K562 (cell line): ENCODE data around the gene SSH3. TPM values are rescaled to one million over a fixed set of nuclear protein-coding genes. Genes with fewer than 3 reads are reported as not detected.

Experiments used
- ARID1B ChIP-seq: fragments of 450-650 bp; IDR thresholded peaks from 2 replicates; pipeline ENCODE4 v1.6.1; 2016; ENCODE audit warnings: antibody characterized with exemption, mild to moderate bottlenecking, inconsistent platforms
- CBX5 ChIP-seq: IDR thresholded peaks from 2 replicates; pipeline ENCODE4 v1.6.1; 2014; ENCODE audit warnings: low read depth, borderline replicate concordance
- DMBX1 ChIP-seq: fragments of 250-450 bp; sonication (Bioruptor Pico); IDR thresholded peaks from 2 replicates; pipeline ENCODE4 v1.8.0; 2022; ENCODE audit warnings: inconsistent platforms, mild to moderate bottlenecking, moderate library complexity, borderline replicate concordance
- EZH2 ChIP-seq: IDR thresholded peaks from 2 replicates; pipeline ENCODE4 v1.6.1; 2012; ENCODE audit warnings: low read depth, mild to moderate bottlenecking, inconsistent platforms, low read length, borderline replicate concordance
- FOSL1 ChIP-seq: fragments of 200-800 bp; sonication (Bioruptor generic); conservative IDR thresholded peaks from 2 replicates; pipeline ENCODE4 v1.6.1; 2016; ENCODE audit warnings: missing genetic modification characterization, missing compliant biosample characterization
- HBP1 ChIP-seq: fragments of 450-650 bp; formaldehyde crosslinking; IDR thresholded peaks from 2 replicates; pipeline ENCODE4 v1.4.0; 2022; ENCODE audit warnings: missing genetic modification characterization
- HES1 ChIP-seq: fragments of 450-650 bp; IDR thresholded peaks from 2 replicates; pipeline ENCODE4 v1.6.1; 2016; ENCODE audit warnings: low read depth, mild to moderate bottlenecking, moderate library complexity
- HMGXB4 ChIP-seq: sonication (generic); formaldehyde crosslinking; IDR thresholded peaks from 2 replicates; pipeline ENCODE4 v1.8.1; 2023; ENCODE audit warnings: mild to moderate bottlenecking, missing genetic modification reagents
- KDM4B ChIP-seq, 2 experiments: fragments of 450-650 bp in 1 of 2; sonication (generic) in 1 of 2; IDR thresholded peaks; 2 replicates each; pipeline ENCODE4 v1.6.1; 2016 to 2017; ENCODE audit warnings: borderline replicate concordance in 2 of 2, antibody characterized with exemption in 1 of 2, low read depth in 1 of 2, mild to moderate bottlenecking in 1 of 2
- NFXL1 ChIP-seq: fragments of 450-650 bp; formaldehyde crosslinking; IDR thresholded peaks from 2 replicates; pipeline ENCODE4 v1.4.0; 2021; ENCODE audit warnings: mild to moderate bottlenecking
- RAD51 ChIP-seq: fragments of 450-650 bp; IDR thresholded peaks from 2 replicates; pipeline ENCODE4 v1.7.1; 2016; ENCODE audit warnings: low read depth, mild to moderate bottlenecking, borderline replicate concordance
- RBFOX2 ChIP-seq: fragments of 200-400 bp; formaldehyde crosslinking; IDR thresholded peaks from 2 replicates; pipeline ENCODE4 v1.6.1; 2017; ENCODE audit warnings: low read depth, mild to moderate bottlenecking, low read length, moderate library complexity
- RFX1 ChIP-seq: fragments of 450-650 bp; IDR thresholded peaks from 2 replicates; pipeline ENCODE4 v1.6.1; 2016; ENCODE audit warnings: mild to moderate bottlenecking, moderate library complexity
- RFX5 ChIP-seq: IDR thresholded peaks from 2 replicates; pipeline ENCODE4 v1.6.1; 2011; ENCODE audit warnings: low read depth, mild to moderate bottlenecking, improper control_type of control experiment, low read length
- RNF219 ChIP-seq: fragments of 250-450 bp; sonication (Bioruptor Pico); IDR thresholded peaks from 2 replicates; pipeline ENCODE4 v1.5.0; 2022; ENCODE audit warnings: mild to moderate bottlenecking
- SOX6 ChIP-seq: fragments of 450-650 bp; IDR thresholded peaks from 2 replicates; pipeline ENCODE4 v1.6.1; 2014; ENCODE audit warnings: mild to moderate bottlenecking
- TBP ChIP-seq: optimal IDR thresholded peaks from 2 replicates; pipeline ENCODE3; 2011; ENCODE audit warnings: low read depth, low read length, improper control_type of control experiment
- XRCC5 ChIP-seq: fragments of 200-400 bp; formaldehyde crosslinking; IDR thresholded peaks from 2 replicates; pipeline ENCODE4 v1.6.1; 2017; ENCODE audit warnings: low read depth, mild to moderate bottlenecking, low read length
- ZBTB2 ChIP-seq: fragments of 450-650 bp; IDR thresholded peaks from 2 replicates; pipeline ENCODE4 v1.6.1; 2016; ENCODE audit warnings: antibody characterized with exemption
- ZNF384 ChIP-seq: IDR thresholded peaks from 2 replicates; pipeline ENCODE4 v1.6.1; 2012; ENCODE audit warnings: low read depth, low read length, improper control_type of control experiment
- ZNF830 ChIP-seq: fragments of 250-450 bp; sonication (Bioruptor Pico); IDR thresholded peaks from 2 replicates; pipeline ENCODE4 v1.5.0; 2021; ENCODE audit warnings: mild to moderate bottlenecking
- polyA plus RNA-seq, 8 experiments: library from polyadenylated mRNA; depleted of rRNA in 4 of 8; stranded (reverse) in 5 of 8; unstranded in 3 of 8; fragments of >200 nt; fragmentation: Nextera tagmentation in 2 of 8; fragmentation: Illumina TruSeq in 1 of 8; extraction: Ambion mirVana in 2 of 8; extraction: Trizol in 1 of 8; gene quantifications; 2 replicates each; pipeline versions ENCODE4 v1.2.1 to v1.2.3, GENCODE V29; 2011 to 2014; ENCODE audit warnings: inconsistent platforms in 1 of 8, missing spikeins in 1 of 8
- total RNA-seq, 7 experiments: library from RNA; depleted of rRNA in 6 of 7; stranded (reverse); fragments of >200 nt in 6 of 7; fragmentation: Illumina TruSeq in 2 of 7; extraction: Trizol in 2 of 7; gene quantifications; 2 replicates each; pipeline versions ENCODE4 v1.2.1 to v1.2.3, GENCODE V29; 2011 to 2021; ENCODE audit warnings: low replicate concordance in 1 of 7

Gene SSH3
- total and polyA plus RNA-seq, 9 of the 15 experiments (the other 6 are each of a cell fraction or from before 2014, with no cell fraction given), result 0.07 to 1.0 (median 0.24) TPM; not detected in 3

GRCh38 chr11:67312187-67313021 lies 9.1 kb downstream of the SSH3 start (continued):
- TF ChIP-seq CBX5 (no peak), RAD51 (0 out of 2 replicates have a peak, but pooled peaks have one; percentile 27), NFXL1 (CRISPR knock-in tag) (no peak), XRCC5 (no peak), RNF219 (CRISPR knock-in tag) (no peak), KDM4B (IDR thresholded peaks at IDR 0.05; ENCODE audit: borderline replicate concordance in 2 of 2, low read depth in 1 of 2) (peak in 1 of 2 experiments; percentile 19; a peak in 1 of 4 replicates), ZNF830 (no peak), RFX5 (no peak), SOX6 (peak; percentile 82), DMBX1 (no peak), ARID1B (peak; percentile 86), EZH2 (no peak), HBP1 (no peak), ZBTB2 (peak; percentile 58; the same call in 1 of the 2 replicates), ZNF384 (no peak), RFX1 (no peak), RBFOX2 (peak; percentile 66), TBP (peak; percentile 12), HMGXB4 (CRISPR knock-in tag) (no peak), FOSL1 (tag) (peak; percentile 43; the same call in 1 of the 2 replicates), HES1 (peak; percentile 69)
